ENCODE results near the gene KIF21A. TPM values are rescaled to one million over a fixed set of nuclear protein-coding genes. Genes with fewer than 3 reads are reported as not detected.
"Not testable (repeated sequence)": the region's sequence is repeated elsewhere in the genome, so short reads cannot be mapped to it uniquely, and the experiment has no call there.

Gene KIF21A
- total RNA-seq, 3 donors from 2014 or later (not counting 1 experiment from before 2014, with no cell fraction given), result 11.5 to 31.6 (median 18.0) TPM

DNA sequence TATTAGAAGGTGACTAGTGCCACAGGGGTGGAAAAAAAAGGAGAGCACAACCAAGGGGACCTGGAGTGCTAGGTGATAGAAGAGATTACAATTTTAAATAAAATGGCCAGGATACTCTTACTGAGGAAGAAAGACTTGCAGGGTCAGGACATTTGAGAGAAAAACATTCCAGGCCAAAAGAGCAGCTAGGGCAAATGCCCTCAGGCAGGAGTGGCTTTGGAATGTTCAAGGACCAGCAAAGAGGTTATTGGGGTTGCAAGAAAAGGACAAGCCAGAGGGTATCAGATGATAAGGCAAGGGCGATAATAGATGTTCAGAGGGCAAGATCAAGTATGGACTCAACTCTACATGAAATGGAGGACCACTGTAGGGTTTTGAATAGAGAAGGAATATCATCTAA lies 146.4 kb downstream of the KIF21A start:
- 100% methylated on average over 1 of the region's 1 CpG for WGBS (ENCODE audit: insufficient coverage)

DNA sequence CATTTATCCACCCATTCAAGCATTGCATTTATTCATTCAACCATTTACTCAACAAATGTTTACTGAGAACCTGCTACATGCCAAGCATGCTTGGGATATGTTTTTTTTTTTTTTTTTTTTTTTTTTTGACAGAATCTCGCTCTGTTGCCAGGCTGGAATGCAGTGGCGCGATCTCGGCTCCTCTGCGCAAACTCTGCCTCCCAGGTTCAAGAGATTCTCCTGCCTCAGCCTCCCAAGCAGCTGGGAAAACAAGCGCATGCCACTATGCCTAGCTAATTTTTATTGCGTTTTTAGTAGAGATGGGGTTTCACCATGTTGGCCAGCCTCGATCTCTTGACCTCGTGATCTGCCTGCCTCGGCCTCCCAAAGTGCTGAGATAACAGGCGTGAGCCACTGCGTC lies 147.3 kb downstream of the KIF21A start:
- H3K36me3 ChIP-seq (ENCODE audit: control insufficient read depth, insufficient read depth, low read length); DNase-seq; H3K9me3 Mint-ChIP-seq; H3K4me1 ChIP-seq (ENCODE audit: control insufficient read depth, insufficient read depth, low read length); H3K4me1 Mint-ChIP-seq; H3K4me3 Mint-ChIP-seq; H3K4me3 ChIP-seq (ENCODE audit: low read length); H3K27ac Mint-ChIP-seq; H3K27me3 ChIP-seq (ENCODE audit: control insufficient read depth, insufficient read depth, low read length); H3K36me3 Mint-ChIP-seq; intact Hi-C loops (cut with micrococcal nuclease); H3K27me3 Mint-ChIP-seq (ENCODE audit: low read depth in 2 of 2); H3K9me3 ChIP-seq (ENCODE audit: control insufficient read depth, insufficient read depth, low read length); ATAC-seq; H3K27ac ChIP-seq (ENCODE audit: low read length): not testable (repeated sequence)
- 97% methylated on average over 12 of the region's 12 CpGs for WGBS (ENCODE audit: insufficient coverage)

More for the DNA sequence above, 146.4 kb downstream of the KIF21A start:
- ATAC-seq (no peak), DNase-seq (no peak)
- Mint-ChIP-seq H3K36me3 (peaks cover 8% of the 10 kb centered on the region), H3K27me3 (ENCODE audit: low read depth in 2 of 2) (no peaks in the 10 kb centered on the region), H3K27ac (no peak overlapping the region), H3K9me3 (no peaks in the 10 kb centered on the region), H3K4me3 (no peak overlapping the region), H3K4me1 (peaks cover 6 to 8% of the 10 kb centered on the region in 2 donors)
- intact Hi-C loops (cut with micrococcal nuclease), result no loop called here
- no peak overlapping the region for H3K4me3 ChIP-seq (ENCODE audit: low read length)
- H3K27me3 ChIP-seq (ENCODE audit: control insufficient read depth, insufficient read depth, low read length), result no peaks in the 10 kb centered on the region
- H3K4me1 ChIP-seq (ENCODE audit: control insufficient read depth, insufficient read depth, low read length), result no peaks in the 10 kb centered on the region
- no peaks in the 10 kb centered on the region for H3K36me3 ChIP-seq (ENCODE audit: control insufficient read depth, insufficient read depth, low read length)
- H3K27ac ChIP-seq (ENCODE audit: low read length), result no peak overlapping the region
- no peaks in the 10 kb centered on the region for H3K9me3 ChIP-seq (ENCODE audit: control insufficient read depth, insufficient read depth, low read length)
- TF ChIP-seq, protein P1, sequence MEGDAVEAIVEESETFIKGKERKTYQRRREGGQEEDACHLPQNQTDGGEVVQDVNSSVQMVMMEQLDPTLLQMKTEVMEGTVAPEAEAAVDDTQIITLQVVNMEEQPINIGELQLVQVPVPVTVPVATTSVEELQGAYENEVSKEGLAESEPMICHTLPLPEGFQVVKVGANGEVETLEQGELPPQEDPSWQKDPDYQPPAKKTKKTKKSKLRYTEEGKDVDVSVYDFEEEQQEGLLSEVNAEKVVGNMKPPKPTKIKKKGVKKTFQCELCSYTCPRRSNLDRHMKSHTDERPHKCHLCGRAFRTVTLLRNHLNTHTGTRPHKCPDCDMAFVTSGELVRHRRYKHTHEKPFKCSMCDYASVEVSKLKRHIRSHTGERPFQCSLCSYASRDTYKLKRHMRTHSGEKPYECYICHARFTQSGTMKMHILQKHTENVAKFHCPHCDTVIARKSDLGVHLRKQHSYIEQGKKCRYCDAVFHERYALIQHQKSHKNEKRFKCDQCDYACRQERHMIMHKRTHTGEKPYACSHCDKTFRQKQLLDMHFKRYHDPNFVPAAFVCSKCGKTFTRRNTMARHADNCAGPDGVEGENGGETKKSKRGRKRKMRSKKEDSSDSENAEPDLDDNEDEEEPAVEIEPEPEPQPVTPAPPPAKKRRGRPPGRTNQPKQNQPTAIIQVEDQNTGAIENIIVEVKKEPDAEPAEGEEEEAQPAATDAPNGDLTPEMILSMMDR (IDR thresholded peaks at IDR 0.05), result no peak

DNA sequence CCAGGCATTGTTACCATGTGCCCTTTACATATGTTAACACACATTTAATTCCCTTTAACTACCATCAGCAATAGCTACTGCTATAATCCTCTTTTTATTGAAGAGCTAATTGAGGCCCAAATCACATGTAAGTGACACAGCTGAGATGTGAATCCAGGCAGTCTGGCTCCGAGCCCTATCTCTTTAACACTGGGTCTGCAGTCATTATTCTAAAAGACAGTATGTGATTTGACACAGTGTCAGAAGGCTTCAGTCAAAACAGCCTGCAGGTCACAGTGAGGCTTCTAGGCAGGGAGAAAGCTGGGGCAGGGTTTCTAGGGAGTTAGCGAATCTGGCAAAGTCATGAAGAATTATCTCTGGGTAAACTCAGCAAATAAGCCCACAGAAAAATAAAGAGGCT lies 148.2 kb downstream of the KIF21A start:
- Mint-ChIP-seq H3K36me3 (peaks cover 8% of the 10 kb centered on the region), H3K4me3 (no peak overlapping the region), H3K9me3 (no peaks in the 10 kb centered on the region), H3K27me3 (ENCODE audit: low read depth in 2 of 2) (no peaks in the 10 kb centered on the region), H3K4me1 (peaks cover 6 to 8% of the 10 kb centered on the region in 2 donors), H3K27ac (no peak overlapping the region)
- WGBS (ENCODE audit: insufficient coverage), result 96% methylated on average over 2 of the region's 2 CpGs
- intact Hi-C loops (cut with micrococcal nuclease), result no loop called here
- Histone ChIP-seq H3K4me1 (ENCODE audit: control insufficient read depth, insufficient read depth, low read length) (no peaks in the 10 kb centered on the region), H3K27ac (ENCODE audit: low read length) (no peak overlapping the region), H3K36me3 (ENCODE audit: control insufficient read depth, insufficient read depth, low read length) (no peaks in the 10 kb centered on the region), H3K27me3 (ENCODE audit: control insufficient read depth, insufficient read depth, low read length) (no peaks in the 10 kb centered on the region), H3K9me3 (ENCODE audit: control insufficient read depth, insufficient read depth, low read length) (no peaks in the 10 kb centered on the region), H3K4me3 (ENCODE audit: low read length) (no peak overlapping the region)
- DNase-seq, result no peak
- ATAC-seq, result no peak
- TF ChIP-seq, protein P1 (IDR thresholded peaks at IDR 0.05), result no peak

DNA sequence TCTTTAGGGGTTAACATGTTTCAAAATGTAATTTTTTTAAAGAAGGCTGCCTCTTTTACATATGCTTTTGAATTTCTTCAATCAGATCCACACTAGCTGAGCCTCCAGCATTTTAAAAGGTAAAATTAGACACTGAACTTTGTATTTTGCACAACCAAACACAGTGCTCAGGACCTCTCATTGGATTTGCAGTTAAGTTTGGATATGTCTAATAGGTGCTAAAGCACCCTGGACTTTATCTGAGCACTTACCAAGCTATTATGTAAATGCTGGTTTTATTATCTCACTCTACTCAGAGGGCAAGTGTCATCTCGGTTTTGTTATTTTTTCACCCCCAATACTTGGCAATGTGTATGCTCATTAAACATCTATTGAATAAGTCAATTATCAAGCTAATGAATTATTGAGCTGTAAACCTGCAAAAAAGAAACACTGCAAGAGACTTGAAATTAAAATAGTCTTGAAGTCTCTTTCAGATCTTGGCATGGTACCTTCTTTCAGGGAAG lies 150.7 kb downstream of the KIF21A start:
- Mint-ChIP-seq H3K4me1 (peaks cover 6 to 8% of the 10 kb centered on the region in 2 donors), H3K9me3 (no peaks in the 10 kb centered on the region), H3K27ac (peak overlapping the region in 1 of 2 donors; percentile 61), H3K36me3 (peaks cover 8% of the 10 kb centered on the region), H3K27me3 (ENCODE audit: low read depth in 2 of 2) (no peaks in the 10 kb centered on the region), H3K4me3 (no peak overlapping the region)
- no CpG with 5 or more reads among the region's 1 CpG for WGBS (ENCODE audit: insufficient coverage)
- no peak overlapping the region for H3K27ac ChIP-seq (ENCODE audit: low read length)
- TF ChIP-seq, protein P1 (IDR thresholded peaks at IDR 0.05), result no peak
- DNase-seq, result no peak
- H3K9me3 ChIP-seq (ENCODE audit: control insufficient read depth, insufficient read depth, low read length), result no peaks in the 10 kb centered on the region
- intact Hi-C loops (cut with micrococcal nuclease), result no loop called here
- H3K4me3 ChIP-seq (ENCODE audit: low read length), result no peak overlapping the region
- ATAC-seq, result no peak
- H3K4me1 ChIP-seq (ENCODE audit: control insufficient read depth, insufficient read depth, low read length), result no peaks in the 10 kb centered on the region
- no peaks in the 10 kb centered on the region for H3K27me3 ChIP-seq (ENCODE audit: control insufficient read depth, insufficient read depth, low read length)
- no peaks in the 10 kb centered on the region for H3K36me3 ChIP-seq (ENCODE audit: control insufficient read depth, insufficient read depth, low read length)
